Endodermal cell (in vitro differentiated cells): ENCODE results near the gene POMP. TPM values are rescaled to one million over a fixed set of nuclear protein-coding genes. Genes with fewer than 3 reads are reported as not detected.

ENCODE experiments used
- DNase-seq: peaks from one replicate; pipeline ENCODE4 v3.0.0-alpha.2; 2017
- H3K27ac ChIP-seq: 2 replicates; pipeline ENCODE4 v1.5.1; 2013; ENCODE audit warnings: mild to moderate bottlenecking, low read depth, low read length, moderate library complexity
- H3K27me3 ChIP-seq: 2 replicates; pipeline ENCODE4 v1.6.1; 2013; ENCODE audit warnings: mild to moderate bottlenecking, low read length, moderate library complexity; ENCODE audit not compliant: insufficient read depth, control insufficient read depth, poor library complexity, severe bottlenecking
- H3K36me3 ChIP-seq: 2 replicates; pipeline ENCODE4 v1.7.0; 2013; ENCODE audit warnings: mild to moderate bottlenecking, low read length, moderate library complexity; ENCODE audit not compliant: control insufficient read depth, insufficient read depth
- H3K4me1 ChIP-seq: one replicate; pipeline ENCODE4 v1.7.0; 2013; ENCODE audit warnings: low read length; ENCODE audit not compliant: control insufficient read depth, insufficient read depth
- H3K4me3 ChIP-seq: 2 replicates; pipeline ENCODE4 v1.5.1; 2013; ENCODE audit warnings: mild to moderate bottlenecking, low read length, moderate library complexity
- H3K9ac ChIP-seq: 2 replicates; pipeline ENCODE4 v1.6.1; 2013; ENCODE audit warnings: mild to moderate bottlenecking, low read length, moderate library complexity; ENCODE audit not compliant: poor library complexity, severe bottlenecking; ENCODE audit errors: extremely low read depth
- H3K9me3 ChIP-seq: 2 replicates; pipeline ENCODE4 v1.6.1; 2013; ENCODE audit warnings: mild to moderate bottlenecking, low read length, moderate library complexity; ENCODE audit not compliant: control insufficient read depth
- H3K27ac Mint-ChIP-seq: 2 replicates; pipeline ENCODE4 v1.8.0; 2020; ENCODE audit warnings: mixed read lengths
- H3K27me3 Mint-ChIP-seq: 2 replicates; pipeline ENCODE4 v1.8.0; 2021; ENCODE audit warnings: mild to moderate bottlenecking, mixed read lengths; ENCODE audit not compliant: insufficient read depth
- H3K36me3 Mint-ChIP-seq: 2 replicates; pipeline ENCODE4 v1.8.0; 2020; ENCODE audit warnings: low read depth, mixed read lengths
- H3K4me1 Mint-ChIP-seq: 2 replicates; pipeline ENCODE4 v1.8.0; 2020; ENCODE audit warnings: mixed read lengths
- H3K4me3 Mint-ChIP-seq: 2 replicates; pipeline ENCODE4 v1.8.0; 2020; ENCODE audit warnings: mild to moderate bottlenecking, moderate library complexity, mixed read lengths
- H3K9me3 Mint-ChIP-seq: 2 replicates; pipeline ENCODE4 v1.8.0; 2020; ENCODE audit warnings: mild to moderate bottlenecking, mixed read lengths
- WGBS, 2 experiments: methylation state at CpG; one replicate each; pipeline versions ENCODE4 v1.1.5 to v1.1.7; 2013; ENCODE audit warnings: missing lambda C conversion rate in 2 of 2, mixed read lengths in 1 of 2; ENCODE audit not compliant: insufficient coverage in 1 of 2, insufficient read length in 1 of 2; 5-methylcytosine and 5-hydroxymethylcytosine counted together
- total RNA-seq, 2 donors: library from RNA; stranded (reverse); fragmentation: NEBNext Ultra II Directional in 1 of 2; extraction: Animal tissue kit (Norgen Biotek cat#: 25700) in 1 of 2; gene quantifications; 2 replicates in 1 of 2; 3 replicates in 1 of 2; pipeline ENCODE4 v1.2.1, GENCODE V29; 2021
- TF ChIP-seq, protein P1 (sequence below): fragments of 200-600 bp; sonication (generic); conservative IDR thresholded peaks from 2 replicates; pipeline ENCODE4 v1.5.0; 2021; ENCODE audit warnings: antibody characterized with exemption, mild to moderate bottlenecking

POMP gene
- total RNA-seq, 2 donors from 2014 or later: 88.8 to 95.4 TPM

GRCh38 chr13:28719227-28720055, 60.5 kb downstream of the POMP start:
- H3K4me1 Mint-ChIP-seq: peaks cover 34% of the 10 kb centered on the region
- H3K27ac ChIP-seq: no peak overlapping the region

DNA sequence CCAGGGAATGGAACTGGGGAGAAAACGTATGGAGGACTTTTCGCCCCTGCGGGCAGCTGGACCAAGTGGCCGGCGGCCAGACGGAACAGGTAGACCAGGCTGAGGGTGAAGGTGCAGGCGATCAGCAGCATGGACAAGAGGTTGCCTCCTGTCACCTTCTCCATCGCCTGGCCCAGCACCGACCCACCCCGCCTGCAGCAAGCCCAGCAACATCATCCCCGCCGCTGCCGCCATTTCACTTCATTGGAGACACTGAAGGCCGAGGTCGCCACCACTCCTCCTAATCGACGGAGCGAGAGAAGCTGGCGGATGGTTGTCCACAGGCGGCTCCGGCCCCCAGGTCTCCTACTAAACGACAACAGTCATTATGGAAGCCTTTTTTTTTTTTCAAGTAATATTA, 64.9 kb downstream of the POMP start:
- no peaks in the 10 kb centered on the region for H3K9me3 Mint-ChIP-seq
- no peaks in the 10 kb centered on the region for H3K36me3 Mint-ChIP-seq
- Histone ChIP-seq H3K9ac (no peak overlapping the region), H3K27me3 (no peaks in the 10 kb centered on the region), H3K4me3 (no peak overlapping the region), H3K36me3 (no peaks in the 10 kb centered on the region), H3K27ac (no peak overlapping the region), H3K4me1 (no peaks in the 10 kb centered on the region), H3K9me3 (no peaks in the 10 kb centered on the region)
- DNase-seq: no peak
- peaks cover 22% of the 10 kb centered on the region for H3K27me3 Mint-ChIP-seq
- TF ChIP-seq, protein P1, sequence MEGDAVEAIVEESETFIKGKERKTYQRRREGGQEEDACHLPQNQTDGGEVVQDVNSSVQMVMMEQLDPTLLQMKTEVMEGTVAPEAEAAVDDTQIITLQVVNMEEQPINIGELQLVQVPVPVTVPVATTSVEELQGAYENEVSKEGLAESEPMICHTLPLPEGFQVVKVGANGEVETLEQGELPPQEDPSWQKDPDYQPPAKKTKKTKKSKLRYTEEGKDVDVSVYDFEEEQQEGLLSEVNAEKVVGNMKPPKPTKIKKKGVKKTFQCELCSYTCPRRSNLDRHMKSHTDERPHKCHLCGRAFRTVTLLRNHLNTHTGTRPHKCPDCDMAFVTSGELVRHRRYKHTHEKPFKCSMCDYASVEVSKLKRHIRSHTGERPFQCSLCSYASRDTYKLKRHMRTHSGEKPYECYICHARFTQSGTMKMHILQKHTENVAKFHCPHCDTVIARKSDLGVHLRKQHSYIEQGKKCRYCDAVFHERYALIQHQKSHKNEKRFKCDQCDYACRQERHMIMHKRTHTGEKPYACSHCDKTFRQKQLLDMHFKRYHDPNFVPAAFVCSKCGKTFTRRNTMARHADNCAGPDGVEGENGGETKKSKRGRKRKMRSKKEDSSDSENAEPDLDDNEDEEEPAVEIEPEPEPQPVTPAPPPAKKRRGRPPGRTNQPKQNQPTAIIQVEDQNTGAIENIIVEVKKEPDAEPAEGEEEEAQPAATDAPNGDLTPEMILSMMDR: no peak
- 95 to 96% methylated on average over 10 to 22 of the region's 22 CpGs for WGBS, 2 experiments
- H3K4me3 Mint-ChIP-seq: no peak overlapping the region
- no peak overlapping the region for H3K27ac Mint-ChIP-seq
- H3K4me1 Mint-ChIP-seq: peaks cover 9% of the 10 kb centered on the region

More at GRCh38 chr13:28719227-28720055, 60.5 kb downstream of the POMP start:
- H3K9ac ChIP-seq: no peak overlapping the region
- peaks cover 6% of the 10 kb centered on the region for H3K4me1 ChIP-seq
- H3K27me3 ChIP-seq: no peaks in the 10 kb centered on the region
- Mint-ChIP-seq H3K9me3 (no peaks in the 10 kb centered on the region), H3K4me3 (peak overlapping the region; percentile 71), H3K27me3 (peaks cover 31% of the 10 kb centered on the region), H3K27ac (peak overlapping the region; percentile 69), H3K36me3 (no peaks in the 10 kb centered on the region)
- no peaks in the 10 kb centered on the region for H3K9me3 ChIP-seq
- no peak for DNase-seq
- H3K36me3 ChIP-seq: no peaks in the 10 kb centered on the region
- TF ChIP-seq, protein P1: no peak
- peak overlapping the region; percentile 93 for H3K4me3 ChIP-seq
- 43 to 81% methylated on average over 7 to 15 of the region's 15 CpGs for WGBS, 2 experiments

GRCh38 chr13:28725046-28725610, 66.2 kb downstream of the POMP start:
- Mint-ChIP-seq H3K27ac (no peak overlapping the region), H3K36me3 (no peaks in the 10 kb centered on the region), H3K9me3 (no peaks in the 10 kb centered on the region), H3K27me3 (peaks cover 10% of the 10 kb centered on the region), H3K4me3 (no peak overlapping the region), H3K4me1 (peaks cover 9% of the 10 kb centered on the region)
- no peaks in the 10 kb centered on the region for H3K36me3 ChIP-seq
- no peaks in the 10 kb centered on the region for H3K4me1 ChIP-seq
- 83 to 87% methylated on average over 3 of the region's 3 CpGs for WGBS, 2 experiments
- H3K4me3 ChIP-seq: no peak overlapping the region
- no peaks in the 10 kb centered on the region for H3K27me3 ChIP-seq
- H3K9ac ChIP-seq: no peak overlapping the region
- no peaks in the 10 kb centered on the region for H3K9me3 ChIP-seq
- DNase-seq: no peak
- TF ChIP-seq, protein P1: no peak
- H3K27ac ChIP-seq: no peak overlapping the region

Other genes with a start within 250 kb of the POMP start
- 10 to 100 TPM in 1 of 2 donors, 1 to 10 TPM in 1; 3.2 to 10.3 TPM for gene FLT1, start 164.0 kb upstream of the POMP start, total RNA-seq
- gene SLC46A3, start 59.8 kb downstream of the POMP start, total RNA-seq: 1 to 10 TPM; 1.8 to 2.9 TPM
- gene MTUS2, start 161.2 kb downstream of the POMP start, total RNA-seq: 1 to 10 TPM; 1.2 to 1.3 TPM